ENCODE results near the gene M1AP.

The M1AP gene

DNA sequence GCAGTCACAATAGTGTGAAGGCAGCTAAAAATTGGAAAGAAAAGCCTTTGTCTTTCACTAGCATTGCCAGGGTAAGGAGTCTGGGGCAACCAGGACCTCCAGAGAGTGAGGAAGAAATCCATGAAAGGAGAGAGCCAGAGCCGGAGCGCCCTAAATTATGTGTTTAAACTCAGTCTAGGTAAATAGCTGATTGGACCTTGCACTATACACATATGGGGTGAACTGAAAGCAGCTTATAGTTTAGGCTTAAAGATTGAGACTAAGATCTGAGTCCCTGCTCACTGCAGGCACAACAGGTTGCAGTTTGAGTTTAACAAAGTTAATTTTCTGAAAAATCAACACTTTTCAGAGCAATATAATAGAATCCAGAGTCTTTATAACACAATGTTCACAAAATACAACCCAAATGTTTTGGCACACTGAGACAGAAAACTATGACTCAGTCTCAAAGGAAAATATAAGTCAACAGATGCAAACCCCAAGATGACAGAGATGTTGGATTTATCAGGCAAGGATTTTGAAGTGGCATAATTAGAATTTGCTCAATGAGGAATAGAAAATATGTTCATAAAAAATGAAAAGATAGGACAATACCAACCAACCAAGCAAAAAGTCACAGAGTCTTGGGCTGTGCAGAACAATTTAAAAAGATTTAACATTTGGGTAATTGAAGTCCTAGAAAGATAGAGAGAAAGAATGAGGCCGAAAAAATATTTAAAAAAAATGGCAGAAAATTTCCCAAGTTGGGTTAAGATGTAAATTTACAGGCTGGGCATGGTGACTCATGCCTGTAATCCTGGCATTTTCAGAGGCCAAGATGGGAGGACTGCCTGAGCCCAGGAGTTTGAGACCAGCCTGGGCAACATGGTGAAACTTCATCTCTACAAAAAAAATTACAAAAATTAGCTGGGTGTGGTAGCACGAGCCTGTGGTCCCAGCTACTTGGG, 54.0 kb downstream of the M1AP start:
- no peak for DNase-seq

DNA sequence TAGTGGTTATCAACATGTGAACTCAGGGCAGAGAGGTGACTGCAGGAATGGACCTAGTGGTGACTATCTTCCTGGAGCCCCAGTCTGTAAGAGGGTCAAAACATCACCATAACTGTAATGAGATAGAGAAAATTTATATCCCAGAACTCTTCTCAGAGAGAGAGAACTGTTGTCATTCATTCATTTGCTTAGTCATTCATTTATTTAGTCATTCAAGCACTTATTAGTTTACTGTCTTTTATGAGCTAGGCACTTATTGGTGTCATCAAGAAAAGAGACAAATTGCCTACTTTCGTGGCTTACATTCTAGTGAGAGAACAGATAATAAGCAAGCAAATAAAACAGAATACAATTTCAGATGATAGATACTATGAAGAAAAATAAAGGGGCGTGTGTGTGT, 59.5 kb downstream of the M1AP start:
- DNase-seq = no peak

DNA sequence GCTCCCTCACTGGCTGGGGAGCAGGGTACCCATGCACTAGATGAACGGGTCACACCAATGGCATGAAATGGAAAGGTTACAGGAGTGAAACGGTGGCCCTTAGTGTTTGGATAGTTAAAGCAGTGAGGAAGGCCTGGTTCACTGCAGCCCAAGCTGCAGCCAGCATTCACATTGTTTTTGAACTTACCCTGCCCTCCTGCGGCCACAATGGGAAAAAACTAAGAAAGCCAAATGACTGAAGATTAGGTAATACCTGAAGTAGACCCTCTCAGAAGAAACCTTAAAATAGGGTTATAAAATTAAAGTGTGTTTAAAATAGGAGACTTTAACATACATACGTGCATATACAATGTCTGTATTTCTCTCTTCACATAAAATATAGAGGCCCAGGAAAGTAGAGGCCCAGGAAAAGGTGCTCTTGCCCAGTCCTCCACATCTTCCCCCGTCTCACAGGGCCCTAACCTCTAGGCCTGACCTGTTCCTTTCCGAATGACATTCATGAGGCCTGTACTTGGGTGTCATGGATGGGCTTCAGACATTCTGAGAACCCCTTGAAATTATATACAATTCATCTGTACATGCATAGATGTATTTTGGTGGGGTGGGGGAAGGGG, 60.4 kb downstream of the M1AP start:
- DNase-seq = peak; percentile 73

DNA sequence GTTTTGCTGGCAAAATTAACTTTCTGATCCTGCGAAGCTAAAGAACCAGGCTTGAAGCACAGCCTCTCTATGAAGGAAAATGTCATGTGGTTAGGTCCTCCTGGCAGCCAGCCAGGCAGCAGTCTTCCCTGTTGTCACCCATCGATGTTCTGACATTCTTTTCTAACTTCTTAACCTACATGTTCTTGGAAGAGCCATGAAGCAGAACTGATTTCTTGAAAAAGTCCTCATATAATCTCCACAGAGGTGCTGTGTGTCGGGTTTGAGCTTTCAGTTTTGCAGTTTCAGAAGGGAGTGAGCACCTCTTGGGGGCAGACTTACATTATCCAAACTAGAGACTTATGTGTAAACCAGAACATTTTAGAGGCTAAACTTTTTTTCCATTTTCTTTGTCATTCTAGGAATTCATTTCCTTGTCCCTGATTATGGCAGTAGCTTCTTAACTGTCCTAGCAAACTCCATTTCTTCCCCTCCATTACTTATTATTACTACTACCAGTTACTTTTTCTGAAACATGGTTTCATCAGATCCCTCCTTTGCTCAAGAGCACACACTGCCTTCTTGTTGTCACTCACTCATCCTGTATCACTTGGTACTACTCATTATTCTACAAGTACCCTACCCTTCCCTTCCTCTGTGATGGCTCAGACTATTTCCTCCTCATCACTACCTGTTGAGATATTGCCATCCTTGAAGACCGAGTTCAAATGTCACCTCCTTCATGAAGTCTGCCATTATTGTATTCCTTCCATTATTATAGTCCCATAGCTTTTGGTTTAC, 62.5 kb downstream of the M1AP start:
- DNase-seq = no peak

DNA sequence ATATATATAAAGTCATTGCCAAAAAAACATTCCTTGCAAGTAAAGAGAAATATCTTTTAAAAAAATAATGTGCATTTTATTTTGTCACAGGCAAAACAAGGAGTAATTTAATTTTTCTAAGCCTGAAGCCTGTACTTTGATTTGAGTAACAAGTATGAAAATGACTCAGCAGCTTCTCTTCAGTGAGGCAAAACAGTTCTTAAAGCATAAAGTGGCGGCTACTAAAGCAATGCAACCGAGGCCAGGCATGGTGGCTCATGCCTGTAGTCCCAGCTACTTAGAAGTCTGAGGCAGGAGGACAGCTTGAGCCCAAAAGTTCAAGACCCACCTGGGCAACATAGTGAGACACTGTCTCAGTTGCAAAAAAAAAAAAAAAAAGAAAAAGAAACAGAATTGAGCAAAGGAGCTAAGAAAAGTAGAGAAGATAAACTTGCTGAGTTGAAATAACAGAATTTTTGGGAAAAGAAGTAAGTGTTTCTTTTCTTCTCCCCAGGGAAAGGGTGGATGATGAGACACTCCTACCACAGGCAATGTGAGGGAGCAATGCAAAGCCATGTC, 64.0 kb downstream of the M1AP start:
- DNase-seq = no peak

- no peak for DNase-seq
Measured at GRCh38 chr2:74583504-74583903, 64.6 kb downstream of the M1AP start.

DNA sequence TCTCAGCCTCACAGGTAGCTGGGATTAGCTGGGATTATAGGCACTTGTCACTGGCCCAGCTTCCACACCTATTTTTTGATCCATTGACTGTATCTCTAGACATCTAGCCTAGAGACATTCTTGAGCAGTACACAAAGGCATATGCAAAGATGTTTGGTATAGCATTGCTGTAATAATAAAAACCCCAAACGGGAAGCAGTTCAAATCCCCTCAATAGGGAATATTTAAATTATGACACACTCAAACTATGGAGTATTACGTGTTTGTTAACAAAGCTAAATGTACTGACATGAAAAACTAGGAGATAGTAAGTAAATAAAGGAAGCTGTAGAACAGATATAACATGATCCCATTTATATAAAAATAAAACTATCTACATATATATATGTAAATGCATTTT, 65.9 kb downstream of the M1AP start:
- no peak for DNase-seq

DNA sequence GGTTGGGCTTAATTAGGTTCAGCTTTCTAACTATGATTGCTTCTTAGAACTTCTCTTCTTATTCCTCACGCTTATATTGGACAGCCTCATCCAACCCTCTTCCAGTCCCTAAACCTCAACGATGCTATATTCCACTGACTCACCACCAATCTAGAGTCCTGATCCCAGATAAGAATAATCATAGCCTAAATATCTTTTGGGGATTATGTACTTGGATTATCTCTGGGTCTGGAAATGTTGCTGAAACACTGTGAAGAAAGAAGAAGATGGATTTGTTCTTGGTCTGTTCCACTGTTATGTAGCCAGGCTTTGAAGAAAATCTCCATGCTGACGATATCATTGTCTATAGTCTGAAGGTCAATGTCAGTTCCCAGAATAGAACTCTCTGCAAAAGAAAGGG, 66.7 kb downstream of the M1AP start:
- no peak for DNase-seq

GRCh38 chr2:74578408-74578807, 69.7 kb downstream of the M1AP start:
- no peak for DNase-seq

- no peak for DNase-seq
Measured at GRCh38 chr2:74577448-74577847, 70.7 kb downstream of the M1AP start.

DNA sequence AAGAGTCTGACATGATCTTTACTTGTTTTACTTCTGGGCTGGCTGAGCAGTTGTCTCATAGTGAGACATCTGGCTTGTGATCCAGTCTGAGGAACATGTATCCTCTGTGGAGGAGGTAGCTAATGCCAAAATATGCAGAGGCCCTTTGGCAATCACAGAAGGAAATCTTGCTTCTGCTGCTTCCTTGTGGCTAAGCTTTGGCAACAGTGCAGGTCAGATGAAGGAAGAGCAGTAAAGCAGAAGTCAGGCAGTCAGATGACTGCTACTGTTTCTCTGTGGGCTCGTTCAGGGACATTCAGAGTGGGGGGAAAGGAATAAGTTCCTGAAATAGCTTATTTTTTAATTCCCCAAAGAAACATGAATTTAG, 71.3 kb downstream of the M1AP start:
- DNase-seq = no peak

GRCh38 chr2:74576211-74576862, 71.8 kb downstream of the M1AP start:
- no peak for DNase-seq

DNA sequence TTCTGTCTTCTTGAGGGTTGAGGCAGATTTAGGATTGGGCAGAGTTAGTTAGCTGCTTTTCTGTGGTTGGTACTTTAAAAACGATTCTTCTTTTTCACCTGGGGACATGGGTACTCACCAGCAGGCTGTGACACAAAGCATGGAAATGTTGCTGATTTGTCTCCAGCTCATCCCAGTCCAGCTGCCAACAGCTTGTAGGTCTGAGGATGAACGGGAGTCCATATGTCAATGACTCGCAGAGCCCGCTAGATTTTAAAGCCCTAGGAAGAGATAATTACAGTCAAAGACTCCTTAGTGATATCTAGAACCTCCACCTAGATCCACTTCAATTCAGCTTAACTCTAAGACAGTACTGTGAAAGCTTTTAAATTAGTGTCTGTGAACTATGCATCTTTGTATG, 72.8 kb downstream of the M1AP start:
- no peak for DNase-seq

DNA sequence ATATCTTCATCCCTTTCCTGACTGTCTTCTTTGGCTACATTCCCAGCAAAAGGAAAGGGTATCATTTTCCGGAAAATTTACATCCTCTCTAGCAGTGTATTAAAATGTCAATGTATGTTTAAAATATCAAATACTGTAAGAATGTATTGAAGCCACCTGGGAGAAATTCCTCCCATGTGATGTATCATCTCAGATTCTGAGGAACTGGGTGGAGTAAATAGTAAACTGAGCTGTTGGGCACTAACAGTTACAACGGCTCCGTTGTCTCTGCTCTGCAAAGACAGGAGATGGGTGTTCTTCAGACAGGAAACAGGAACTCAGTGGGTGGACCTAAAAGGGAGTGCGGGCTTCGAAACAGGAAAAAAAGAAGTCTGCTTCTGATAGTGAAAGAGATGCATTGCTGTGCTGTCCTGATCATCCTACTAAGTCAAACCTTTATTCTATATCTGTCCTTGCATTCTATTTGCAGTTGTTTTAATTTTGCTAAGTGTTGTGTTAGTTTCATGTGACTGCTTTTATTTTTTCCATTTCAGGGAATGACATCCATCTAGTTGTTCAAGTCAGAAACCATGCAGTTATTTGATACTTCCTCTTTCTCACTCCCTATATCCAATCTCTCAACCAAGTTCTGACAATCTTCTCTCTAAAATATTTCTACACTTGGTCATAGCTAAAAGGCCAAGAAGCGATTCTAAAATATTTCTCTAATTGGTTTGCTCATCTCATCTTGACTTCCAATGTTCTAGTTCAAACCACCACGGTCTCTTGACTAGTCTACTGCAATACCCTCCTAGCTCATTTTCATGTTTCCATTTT, 74.2 kb downstream of the M1AP start:
- DNase-seq = peak; percentile 62

GRCh38 chr2:74572178-74572925, 75.8 kb downstream of the M1AP start:
- DNase-seq = no peak

GRCh38 chr2:74571058-74571457, 77.1 kb downstream of the M1AP start:
- no peak for DNase-seq

DNA sequence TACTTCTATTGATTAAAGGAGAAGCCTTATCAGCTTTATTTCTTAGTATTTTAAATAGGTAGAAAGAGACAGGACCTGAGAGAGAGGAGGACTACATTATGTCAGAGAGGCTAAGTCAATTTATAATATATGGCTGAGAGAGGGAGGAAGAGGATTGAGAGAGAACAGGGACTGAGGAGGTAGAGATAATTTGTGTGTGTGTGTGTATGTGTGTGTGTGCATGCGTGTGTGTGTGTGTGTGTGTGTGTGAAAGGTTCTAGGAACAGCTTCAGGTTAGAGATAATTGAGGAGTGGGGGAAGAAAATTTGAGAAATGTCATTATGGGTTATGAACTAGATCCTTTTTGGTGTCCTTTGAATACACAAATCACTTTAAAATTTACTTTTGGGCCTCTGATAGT, 78.4 kb downstream of the M1AP start:
- DNase-seq = no peak

DNA sequence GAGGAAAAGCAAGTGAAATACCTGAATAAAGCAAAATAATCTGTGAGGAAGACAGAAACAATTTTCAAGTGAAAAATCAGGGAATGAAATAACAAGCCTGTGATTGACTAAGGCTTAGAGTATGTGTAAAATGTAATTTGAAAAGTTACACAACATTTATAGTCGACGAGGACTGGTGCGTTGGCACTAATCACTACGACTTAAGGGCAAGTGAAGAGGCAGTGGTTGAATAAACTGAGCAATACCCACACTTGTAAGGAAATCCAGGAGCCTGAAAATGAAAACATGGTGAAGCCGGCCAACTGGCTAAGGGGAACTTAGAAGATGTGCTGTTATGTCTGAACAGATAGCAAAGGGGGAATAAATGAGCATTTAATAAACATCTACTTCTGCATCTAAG, 80.2 kb downstream of the M1AP start:
- DNase-seq = no peak

DNA sequence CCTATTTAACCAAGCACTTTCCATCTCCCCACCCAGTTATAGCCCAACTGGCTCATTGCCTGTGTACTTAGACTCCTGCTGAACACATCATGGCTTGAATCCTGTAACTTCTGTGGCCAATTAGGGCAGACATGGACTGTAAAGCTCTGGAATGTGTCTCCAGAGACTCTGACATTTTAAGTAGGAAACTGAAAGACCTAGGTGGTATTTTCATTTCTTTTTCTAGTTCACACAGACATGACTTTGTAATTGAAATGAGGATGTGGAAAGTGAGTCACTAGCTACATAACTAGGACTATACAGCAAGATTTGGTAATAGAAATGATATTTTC, 81.4 kb downstream of the M1AP start:
- no peak for DNase-seq

- no peak for DNase-seq
Measured at GRCh38 chr2:74566076-74566753, 81.9 kb downstream of the M1AP start.

DNA sequence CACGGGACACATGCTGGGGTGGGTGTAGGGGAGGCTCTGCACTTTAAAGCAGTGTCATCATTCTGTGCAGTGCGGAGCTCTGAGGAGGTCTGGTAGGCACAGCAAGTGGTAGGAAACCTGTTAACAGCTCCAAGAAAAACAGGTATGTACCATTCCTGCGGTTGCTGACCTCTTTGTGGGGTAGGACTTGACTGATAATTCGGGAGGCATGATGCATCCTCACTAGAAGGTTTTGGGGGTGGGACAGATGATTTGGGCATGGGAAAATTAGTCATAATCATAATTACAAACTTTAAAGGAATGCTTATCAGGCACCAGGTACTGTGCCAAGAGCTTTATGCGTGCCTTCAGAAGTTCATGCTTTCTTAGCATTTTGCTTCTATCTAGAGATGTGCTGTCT, 83.9 kb downstream of the M1AP start:
- no peak for DNase-seq

Measured in CD4-positive, alpha-beta T cell treated with Interleukin-4 for 4 hours (primary cell).